HG03097 (cell line): ENCODE measurements around the gene UTP14A.

ENCODE experiments used
- ATAC-seq: cut with Tn5 transposase; IDR thresholded peaks from one replicate; pipeline ENCODE4 v1.9.1; 2021; ENCODE audit not compliant: unreplicated experiment, low FRiP score

UTP14A gene

GRCh38 chrX:129945131-129945530 lies 39.2 kb downstream of the UTP14A start:
- no peak for ATAC-seq

GRCh38 chrX:129953334-129953648 lies 47.3 kb downstream of the UTP14A start:
- ATAC-seq, result no peak

GRCh38 chrX:129953881-129954280 lies 47.9 kb downstream of the UTP14A start:
- no peak for ATAC-seq

- ATAC-seq, result no peak
These were observed 48.8 kb downstream of the UTP14A start for GRCh38 chrX:129954804-129955203.

- ATAC-seq, result no peak
These were observed 49.7 kb downstream of the UTP14A start for GRCh38 chrX:129955682-129956081.

- no peak for ATAC-seq
These were observed 50.2 kb downstream of the UTP14A start for GRCh38 chrX:129956145-129956544.

GRCh38 chrX:129956765-129957164 lies 50.8 kb downstream of the UTP14A start:
- no peak for ATAC-seq

GRCh38 chrX:129957241-129958082 lies 51.5 kb downstream of the UTP14A start:
- ATAC-seq, result peak; percentile 54

GRCh38 chrX:129958083-129958465 lies 52.1 kb downstream of the UTP14A start:
- ATAC-seq, result no peak

- ATAC-seq, result no peak
These were observed 53.0 kb downstream of the UTP14A start for GRCh38 chrX:129958814-129959492.

- ATAC-seq, result no peak
These were observed 53.5 kb downstream of the UTP14A start for GRCh38 chrX:129959493-129959832.

- ATAC-seq, result peak; percentile 70
These were observed 55.5 kb downstream of the UTP14A start for GRCh38 chrX:129961180-129962083.

- ATAC-seq, result no peak
These were observed 57.8 kb downstream of the UTP14A start for GRCh38 chrX:129963729-129964128.

- ATAC-seq, result no peak
These were observed 59.2 kb downstream of the UTP14A start for GRCh38 chrX:129965166-129965565.

GRCh38 chrX:129968968-129969367 lies 63.0 kb downstream of the UTP14A start:
- no peak for ATAC-seq

- no peak for ATAC-seq
These were observed 70.5 kb downstream of the UTP14A start for GRCh38 chrX:129976441-129976840.
